GM18526 (cell line): Measurements from ENCODE around the gene PRDM16.

Source experiments
- POLR2A ChIP-seq: IDR thresholded peaks from 3 replicates; pipeline ENCODE4 v1.6.1; 2011; ENCODE audit not compliant: insufficient read length; ENCODE audit errors: extremely low read depth

The PRDM16 gene

GRCh38 chr1:3068564-3069431 lies at the start of gene PRDM16:
Gene PRDM16 (plus strand): TSS chr1:3069203. CDS start chr1:3069260, 57 bp downstream.
- TF ChIP-seq POLR2A, result no peak

- no peak for TF ChIP-seq POLR2A
Observed at GRCh38 chr1:3019516-3020051, 49.4 kb upstream of the PRDM16 start.

GRCh38 chr1:3020263-3020909 lies 48.6 kb upstream of the PRDM16 start:
- TF ChIP-seq POLR2A, result no peak

GRCh38 chr1:3021233-3021671 lies 47.8 kb upstream of the PRDM16 start, which contains the start of gene ACTRT2:
Gene ACTRT2 (plus strand): TSS chr1:3021467. CDS start chr1:3021687, 220 bp downstream.
- no peak for TF ChIP-seq POLR2A

- TF ChIP-seq POLR2A, result no peak
Observed at GRCh38 chr1:3021801-3022401, 47.1 kb upstream of the PRDM16 start.

- TF ChIP-seq POLR2A, result no peak
Observed at GRCh38 chr1:3022511-3022973, 46.5 kb upstream of the PRDM16 start.

- TF ChIP-seq POLR2A, result no peak
Observed at GRCh38 chr1:3022976-3023375, 46.0 kb upstream of the PRDM16 start.

- TF ChIP-seq POLR2A, result no peak
Observed at GRCh38 chr1:3024019-3024418, 45.0 kb upstream of the PRDM16 start.

GRCh38 chr1:3024588-3024987 lies 44.4 kb upstream of the PRDM16 start:
- TF ChIP-seq POLR2A, result no peak

GRCh38 chr1:3026124-3026523 lies 42.9 kb upstream of the PRDM16 start:
- TF ChIP-seq POLR2A, result no peak

- TF ChIP-seq POLR2A, result no peak
Observed at GRCh38 chr1:3026581-3027391, 42.2 kb upstream of the PRDM16 start.

- no peak for TF ChIP-seq POLR2A
Observed at GRCh38 chr1:3027611-3028371, 41.2 kb upstream of the PRDM16 start.

GRCh38 chr1:3028531-3029282 lies 40.3 kb upstream of the PRDM16 start:
- no peak for TF ChIP-seq POLR2A

- TF ChIP-seq POLR2A, result no peak
Observed at GRCh38 chr1:3029481-3029961, 39.5 kb upstream of the PRDM16 start.
